Smooth muscle cell (in vitro differentiated cells): ENCODE results near the gene DNASE1. TPM values are rescaled to one million over a fixed set of nuclear protein-coding genes. Genes with fewer than 3 reads are reported as not detected.

Experiments used
- DNase-seq: peaks from one replicate; lab custom pipeline; 2025; ENCODE audit not compliant: unreplicated experiment; lab: John Stamatoyannopoulos, UW
- H2AFZ ChIP-seq: fragments of 200-600 bp; sonication (generic); 2 replicates; pipeline ENCODE4 v1.6.0; 2016; ENCODE audit warnings: antibody characterized with exemption, low read depth, mild to moderate bottlenecking
- H3F3A ChIP-seq: fragments of 200-600 bp; sonication (generic); 2 replicates; pipeline ENCODE4 v1.6.0; 2017; ENCODE audit warnings: antibody characterized with exemption, low read depth
- H3K27ac ChIP-seq: fragments of 200-600 bp; sonication (generic); 2 replicates; pipeline ENCODE4 v1.5.1; 2016; ENCODE audit warnings: low read depth, mild to moderate bottlenecking
- H3K27me3 ChIP-seq: fragments of 200-600 bp; sonication (generic); 2 replicates; pipeline ENCODE4 v1.6.1; 2016; ENCODE audit warnings: low read depth, mild to moderate bottlenecking
- H3K36me3 ChIP-seq: fragments of 200-600 bp; sonication (generic); 2 replicates; pipeline ENCODE4 v1.5.1; 2016; ENCODE audit warnings: low read depth
- H3K4me1 ChIP-seq: fragments of 200-600 bp; sonication (generic); 2 replicates; pipeline ENCODE4 v1.5.1; 2016; ENCODE audit warnings: low read depth
- H3K4me2 ChIP-seq: fragments of 200-600 bp; sonication (generic); 2 replicates; pipeline ENCODE4 v1.6.0; 2016; ENCODE audit warnings: mild to moderate bottlenecking
- H3K4me3 ChIP-seq: fragments of 200-600 bp; sonication (generic); 2 replicates; pipeline ENCODE4 v1.5.1; 2016; ENCODE audit warnings: mild to moderate bottlenecking
- H3K79me2 ChIP-seq: fragments of 200-600 bp; sonication (generic); 2 replicates; pipeline ENCODE4 v1.6.0; 2016; ENCODE audit warnings: low read depth, mild to moderate bottlenecking
- H3K9ac ChIP-seq: fragments of 200-600 bp; sonication (generic); 2 replicates; pipeline ENCODE4 v1.6.0; 2016; ENCODE audit warnings: low read depth
- H3K9me3 ChIP-seq: fragments of 200-600 bp; sonication (generic); replicated peaks from 2 replicates; pipeline ENCODE4 v1.5.1; 2016; ENCODE audit warnings: low read depth
- H4K20me1 ChIP-seq: fragments of 200-600 bp; sonication (generic); 2 replicates; pipeline ENCODE4 v1.6.0; 2016; ENCODE audit warnings: low read depth
- WGBS: methylation state at CpG from one replicate; pipeline ENCODE4 v1.1.7; 2016; ENCODE audit warnings: low lambda C conversion rate; 5-methylcytosine and 5-hydroxymethylcytosine counted together
- polyA plus RNA-seq: library from polyadenylated mRNA; unstranded; fragments of >200 nt; fragmentation: Nextera tagmentation; extraction: Ambion mirVana; gene quantifications from 2 replicates; pipeline ENCODE4 v1.2.1, GENCODE V29; 2016
- total RNA-seq: library from RNA; depleted of rRNA; stranded (reverse); fragments of >200 nt; gene quantifications from 2 replicates; pipeline ENCODE4 v1.2.3, GENCODE V29; 2014
- TF ChIP-seq, protein P1 (sequence below): fragments of 200-600 bp; sonication (generic); IDR thresholded peaks from 2 replicates; pipeline ENCODE4 v1.5.1; 2017; ENCODE audit warnings: borderline replicate concordance, mild to moderate bottlenecking, antibody characterized with exemption; ENCODE audit not compliant: insufficient read depth, poor library complexity, severe bottlenecking

DNASE1 gene
- total and polyA plus RNA-seq, 2 experiments from 2014 or later = 8.1 to 37.8 TPM

DNA sequence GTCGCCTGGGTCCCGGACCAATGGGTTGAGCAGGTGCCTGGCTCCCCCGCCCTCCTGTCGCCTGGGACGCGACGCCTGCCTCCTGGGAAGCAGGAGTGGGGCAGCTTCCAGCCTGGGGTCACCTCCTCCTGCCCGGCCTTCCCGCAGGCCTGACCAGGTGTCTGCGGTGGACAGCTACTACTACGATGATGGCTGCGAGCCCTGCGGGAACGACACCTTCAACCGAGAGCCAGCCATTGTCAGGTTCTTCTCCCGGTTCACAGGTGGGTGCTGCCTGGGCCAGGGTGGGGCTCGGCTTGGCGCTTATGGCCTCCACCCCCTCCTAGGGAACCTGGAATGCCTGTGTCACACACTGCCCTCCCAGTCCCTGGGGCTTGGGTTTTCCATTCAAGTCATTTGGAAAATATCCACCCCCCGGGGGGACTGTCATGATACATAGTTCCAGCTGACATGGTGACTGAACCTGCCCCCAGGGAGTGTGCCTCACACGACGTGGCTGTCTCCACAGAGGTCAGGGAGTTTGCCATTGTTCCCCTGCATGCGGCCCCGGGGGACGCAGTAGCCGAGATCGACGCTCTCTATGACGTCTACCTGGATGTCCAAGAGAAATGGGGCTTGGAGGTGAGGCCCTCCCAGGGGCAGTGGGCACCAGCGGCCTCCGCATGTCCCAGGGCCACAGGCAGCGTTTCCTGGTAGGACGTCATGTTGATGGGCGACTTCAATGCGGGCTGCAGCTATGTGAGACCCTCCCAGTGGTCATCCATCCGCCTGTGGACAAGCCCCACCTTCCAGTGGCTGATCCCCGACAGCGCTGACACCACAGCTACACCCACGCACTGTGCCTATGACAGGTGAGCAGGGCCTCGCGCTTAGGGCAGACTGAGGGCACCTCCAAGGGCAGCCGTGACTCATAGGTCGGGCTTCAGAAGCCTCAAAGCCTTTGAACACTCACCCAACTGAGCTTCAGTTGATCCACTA, 2.3 kb downstream of the DNASE1 start:
- no peak overlapping the region for H2AFZ ChIP-seq
- no peaks in the 10 kb centered on the region for H3K27me3 ChIP-seq
- H3K9me3 ChIP-seq = no peaks in the 10 kb centered on the region
- TF ChIP-seq, protein P1, sequence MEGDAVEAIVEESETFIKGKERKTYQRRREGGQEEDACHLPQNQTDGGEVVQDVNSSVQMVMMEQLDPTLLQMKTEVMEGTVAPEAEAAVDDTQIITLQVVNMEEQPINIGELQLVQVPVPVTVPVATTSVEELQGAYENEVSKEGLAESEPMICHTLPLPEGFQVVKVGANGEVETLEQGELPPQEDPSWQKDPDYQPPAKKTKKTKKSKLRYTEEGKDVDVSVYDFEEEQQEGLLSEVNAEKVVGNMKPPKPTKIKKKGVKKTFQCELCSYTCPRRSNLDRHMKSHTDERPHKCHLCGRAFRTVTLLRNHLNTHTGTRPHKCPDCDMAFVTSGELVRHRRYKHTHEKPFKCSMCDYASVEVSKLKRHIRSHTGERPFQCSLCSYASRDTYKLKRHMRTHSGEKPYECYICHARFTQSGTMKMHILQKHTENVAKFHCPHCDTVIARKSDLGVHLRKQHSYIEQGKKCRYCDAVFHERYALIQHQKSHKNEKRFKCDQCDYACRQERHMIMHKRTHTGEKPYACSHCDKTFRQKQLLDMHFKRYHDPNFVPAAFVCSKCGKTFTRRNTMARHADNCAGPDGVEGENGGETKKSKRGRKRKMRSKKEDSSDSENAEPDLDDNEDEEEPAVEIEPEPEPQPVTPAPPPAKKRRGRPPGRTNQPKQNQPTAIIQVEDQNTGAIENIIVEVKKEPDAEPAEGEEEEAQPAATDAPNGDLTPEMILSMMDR = no peak
- H3K79me2 ChIP-seq = no peaks in the 10 kb centered on the region
- WGBS = 93% methylated on average over 40 of the region's 42 CpGs
- H4K20me1 ChIP-seq = no peaks in the 10 kb centered on the region
- H3K36me3 ChIP-seq = no peaks in the 10 kb centered on the region
- no peak overlapping the region for H3K4me3 ChIP-seq
- no peaks in the 10 kb centered on the region for H3F3A ChIP-seq
- no peak for DNase-seq
- H3K27ac ChIP-seq = no peak overlapping the region
- no peak overlapping the region for H3K9ac ChIP-seq
- no peaks in the 10 kb centered on the region for H3K4me1 ChIP-seq
- no peak overlapping the region for H3K4me2 ChIP-seq

DNA sequence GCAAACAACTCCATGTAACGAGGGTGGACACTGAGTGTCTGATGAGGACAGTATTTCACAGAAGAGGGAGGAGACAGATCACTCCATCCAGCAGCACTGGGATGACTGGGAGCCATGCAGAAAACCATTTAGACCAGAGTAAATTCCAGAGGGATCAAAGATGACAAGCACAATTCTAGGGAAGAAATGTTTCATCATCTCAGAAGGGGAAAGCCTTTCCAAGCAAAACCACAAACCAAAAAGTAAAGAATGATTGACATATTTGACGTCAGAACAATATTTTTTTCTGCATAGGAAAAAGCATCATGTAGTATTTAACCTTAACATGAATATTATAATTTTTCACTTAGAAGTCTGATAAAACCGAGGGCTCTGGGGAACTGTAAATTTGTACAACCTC, 4.8 kb downstream of the DNASE1 start:
- no peak for DNase-seq
- Histone ChIP-seq H3K79me2 (no peaks in the 10 kb centered on the region), H3K27ac (peak overlapping the region; percentile 40), H3K4me2 (no peak overlapping the region), H3K36me3 (no peaks in the 10 kb centered on the region), H3K27me3 (no peaks in the 10 kb centered on the region), H3K4me3 (no peak overlapping the region), H4K20me1 (no peaks in the 10 kb centered on the region), H3K4me1 (no peaks in the 10 kb centered on the region), H2AFZ (no peak overlapping the region), H3K9me3 (no peaks in the 10 kb centered on the region), H3K9ac (no peak overlapping the region), H3F3A (no peaks in the 10 kb centered on the region)
- TF ChIP-seq, protein P1 = no peak
- WGBS = 57% methylated on average over 3 of the region's 3 CpGs

DNA sequence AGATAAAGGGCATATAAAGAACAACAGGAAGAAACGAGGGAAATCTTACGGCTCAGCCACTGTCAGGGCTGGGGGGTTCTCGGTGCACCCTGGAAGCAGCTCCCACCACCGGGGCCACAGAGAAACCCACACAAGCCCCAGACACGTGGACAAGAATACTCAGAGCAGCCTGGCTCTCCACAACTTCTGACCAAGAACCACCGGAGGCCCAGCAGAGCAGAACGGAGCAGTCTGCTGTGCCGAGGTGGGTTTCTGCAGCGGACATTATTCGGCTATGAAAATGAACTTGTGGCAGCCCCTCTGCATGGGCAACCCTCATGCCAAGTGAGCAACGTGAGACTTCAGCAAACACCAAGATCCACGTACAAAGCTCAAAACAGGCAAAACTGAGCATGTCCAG, 6.8 kb downstream of the DNASE1 start:
- H3K27ac ChIP-seq = no peak overlapping the region
- H4K20me1 ChIP-seq = no peaks in the 10 kb centered on the region
- H3K4me1 ChIP-seq = no peaks in the 10 kb centered on the region
- no peak overlapping the region for H2AFZ ChIP-seq
- no peak for DNase-seq
- no peaks in the 10 kb centered on the region for H3K36me3 ChIP-seq
- no peaks in the 10 kb centered on the region for H3K79me2 ChIP-seq
- H3K9me3 ChIP-seq = no peaks in the 10 kb centered on the region
- no peak overlapping the region for H3K4me3 ChIP-seq
- H3F3A ChIP-seq = no peaks in the 10 kb centered on the region
- no peaks in the 10 kb centered on the region for H3K27me3 ChIP-seq
- 92% methylated on average over 12 of the region's 12 CpGs for WGBS
- TF ChIP-seq, protein P1 = no peak
- H3K4me2 ChIP-seq = no peak overlapping the region
- no peak overlapping the region for H3K9ac ChIP-seq

DNA sequence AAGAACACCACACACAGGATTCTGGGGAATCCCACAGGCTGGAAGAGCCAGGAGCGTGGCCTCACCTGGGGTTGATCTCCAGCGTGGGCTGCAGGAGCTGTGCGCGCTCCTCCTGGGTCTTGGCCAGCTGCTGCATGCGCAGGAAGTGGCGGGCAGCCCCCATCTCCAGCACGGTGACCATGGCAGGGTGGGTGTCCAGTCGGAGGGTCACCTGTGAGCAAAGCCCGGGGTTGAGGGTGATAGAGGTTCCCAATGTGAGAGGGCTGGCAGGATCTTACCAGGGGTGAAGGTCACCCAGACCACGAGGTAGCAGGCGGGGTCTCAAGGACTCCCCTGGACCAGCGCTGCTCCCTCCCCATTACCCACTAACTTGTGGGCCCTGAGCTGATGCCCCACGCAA, 7.4 kb downstream of the DNASE1 start:
- no peak for DNase-seq
- H3K27me3 ChIP-seq = no peaks in the 10 kb centered on the region
- no peaks in the 10 kb centered on the region for H3K9me3 ChIP-seq
- H3K27ac ChIP-seq = no peak overlapping the region
- no peak overlapping the region for H3K4me2 ChIP-seq
- H4K20me1 ChIP-seq = no peaks in the 10 kb centered on the region
- no peaks in the 10 kb centered on the region for H3K79me2 ChIP-seq
- TF ChIP-seq, protein P1 = no peak
- H3K36me3 ChIP-seq = no peaks in the 10 kb centered on the region
- no peaks in the 10 kb centered on the region for H3F3A ChIP-seq
- no peak overlapping the region for H3K4me3 ChIP-seq
- no peak overlapping the region for H2AFZ ChIP-seq
- H3K9ac ChIP-seq = no peak overlapping the region
- WGBS = 95% methylated on average over 13 of the region's 13 CpGs
- no peaks in the 10 kb centered on the region for H3K4me1 ChIP-seq
